CD4-positive, alpha-beta T cell treated with Interferon gamma for 1 hour (primary cell): ENCODE data around the gene PPM1B.
"Not testable (repeated sequence)": the region's sequence is repeated elsewhere in the genome, so short reads cannot be mapped to it uniquely, and the experiment has no call there.

Source experiments
- DNase-seq: peaks from one replicate; pipeline ENCODE4 v3.0.0-alpha.2; 2020

Gene PPM1B

GRCh38 chr2:44257802-44258201 lies 89.1 kb downstream of the PPM1B start:
- DNase-seq: not testable (repeated sequence)

GRCh38 chr2:44267269-44267795 lies 98.7 kb downstream of the PPM1B start:
- DNase-seq: no peak

GRCh38 chr2:44267796-44268648 lies 99.3 kb downstream of the PPM1B start:
- DNase-seq: no peak

- no peak for DNase-seq
Measured at GRCh38 chr2:44269831-44270230, 101.2 kb downstream of the PPM1B start.

GRCh38 chr2:44271296-44271695 lies 102.6 kb downstream of the PPM1B start:
- DNase-seq: no peak

GRCh38 chr2:44273076-44273475 lies 104.4 kb downstream of the PPM1B start:
- DNase-seq: no peak

- no peak for DNase-seq
Measured at GRCh38 chr2:44273596-44273995, 104.9 kb downstream of the PPM1B start.

GRCh38 chr2:44275927-44276303 lies 107.2 kb downstream of the PPM1B start:
- DNase-seq: no peak

GRCh38 chr2:44277541-44277940 lies 108.9 kb downstream of the PPM1B start:
- DNase-seq: no peak

GRCh38 chr2:44280869-44281268 lies 112.2 kb downstream of the PPM1B start:
- DNase-seq: no peak
